OCI-LY3 (cell line): ENCODE measurements around the gene BPIFA1.

Experiments used
- H2AFZ ChIP-seq: fragments of 200-600, 300-600 bp; shearing (Covaris generic); 2 replicates; pipeline ENCODE4 v1.6.0; 2014; ENCODE audit warnings: antibody characterized with exemption, low read depth, low read length
- H3K27ac ChIP-seq: fragments of 200-600, 300-600 bp; sonication (generic); 2 replicates; pipeline ENCODE4 v1.5.1; 2014; ENCODE audit warnings: mild to moderate bottlenecking, low read length, moderate library complexity, mixed read lengths
- H3K27me3 ChIP-seq: fragments of 200-600, 300-600 bp; sonication (generic); 2 replicates; pipeline ENCODE4 v1.6.1; 2014; ENCODE audit warnings: low read depth, low read length, mixed read lengths
- H3K36me3 ChIP-seq: fragments of 200-600, 300-600 bp; sonication (generic); replicated peaks from 2 replicates; pipeline ENCODE3; 2014; ENCODE audit warnings: low read depth, low read length, mixed read lengths
- H3K4me1 ChIP-seq: fragments of 300-600, 200-600 bp; sonication (generic); 2 replicates; pipeline ENCODE4 v1.6.1; 2014; ENCODE audit warnings: low read length, mixed read lengths
- H3K4me2 ChIP-seq: fragments of 200-600, 300-600 bp; sonication (generic); 2 replicates; pipeline ENCODE4 v1.6.1; 2014; ENCODE audit warnings: low read length, mixed read lengths
- H3K4me3 ChIP-seq: fragments of 300-600, 200-600 bp; sonication (generic); 2 replicates; pipeline ENCODE4 v1.5.1; 2014; ENCODE audit warnings: antibody characterized with exemption, mild to moderate bottlenecking, low read length, moderate library complexity
- H3K79me2 ChIP-seq: fragments of 300-600, 200-600 bp; shearing (Covaris generic); 2 replicates; pipeline ENCODE4 v1.6.1; 2014; ENCODE audit warnings: mild to moderate bottlenecking, low read length, mixed read lengths
- H3K9ac ChIP-seq: fragments of 300-600, 200-600 bp; shearing (Covaris generic); 2 replicates; pipeline ENCODE4 v1.6.0; 2014; ENCODE audit warnings: mild to moderate bottlenecking, low read length, moderate library complexity
- H3K9me3 ChIP-seq: fragments of 200-600, 300-600 bp; shearing (Covaris generic); 2 replicates; pipeline ENCODE4 v1.6.1; 2014; ENCODE audit warnings: low read length, mixed read lengths; ENCODE audit not compliant: insufficient read depth
- H4K20me1 ChIP-seq: fragments of 200-600, 300-600 bp; sonication (generic); 2 replicates; pipeline ENCODE4 v1.6.1; 2016; ENCODE audit warnings: low read length, mixed read lengths; ENCODE audit not compliant: insufficient read depth
- CTCF ChIP-seq: fragments of 200-600, 300-600 bp; sonication (generic); IDR thresholded peaks from 2 replicates; pipeline ENCODE4 v1.5.1; 2014; ENCODE audit warnings: antibody characterized with exemption, low read length, low read depth
- EZH2phosphoT487 ChIP-seq: fragments of 200-600 bp; shearing (Covaris generic); IDR thresholded peaks from 2 replicates; pipeline ENCODE4 v1.6.1; 2018; ENCODE audit warnings: antibody characterized with exemption, mixed run types, low read depth

The BPIFA1 gene

GRCh38 chr20:33277471-33278441, 42.0 kb downstream of the BPIFA1 start:
- Histone ChIP-seq H3K4me3 (no peak overlapping the region), H3K4me2 (no peak overlapping the region), H4K20me1 (no peaks in the 10 kb centered on the region), H3K27ac (no peak overlapping the region), H3K9ac (no peak overlapping the region), H3K4me1 (no peaks in the 10 kb centered on the region), H3K79me2 (no peaks in the 10 kb centered on the region), H2AFZ (no peak overlapping the region), H3K9me3 (no peaks in the 10 kb centered on the region), H3K27me3 (peaks cover 26% of the 10 kb centered on the region), H3K36me3 (no peaks in the 10 kb centered on the region)
- TF ChIP-seq EZH2phosphoT487 (no peak), CTCF (no peak)

GRCh38 chr20:33278700-33279099, 42.9 kb downstream of the BPIFA1 start:
- TF ChIP-seq EZH2phosphoT487 (no peak), CTCF (no peak)
- Histone ChIP-seq H3K4me2 (no peak overlapping the region), H3K9me3 (no peaks in the 10 kb centered on the region), H4K20me1 (no peaks in the 10 kb centered on the region), H3K27me3 (peaks cover 26% of the 10 kb centered on the region), H3K9ac (no peak overlapping the region), H2AFZ (no peak overlapping the region), H3K27ac (no peak overlapping the region), H3K4me3 (no peak overlapping the region), H3K4me1 (no peaks in the 10 kb centered on the region), H3K79me2 (no peaks in the 10 kb centered on the region), H3K36me3 (no peaks in the 10 kb centered on the region)

GRCh38 chr20:33279261-33279910, 43.6 kb downstream of the BPIFA1 start:
- TF ChIP-seq EZH2phosphoT487, result no peak
- TF ChIP-seq CTCF, result no peak
- H3K79me2 ChIP-seq, result no peaks in the 10 kb centered on the region
- no peaks in the 10 kb centered on the region for H3K4me1 ChIP-seq
- H3K27me3 ChIP-seq, result peaks cover 27% of the 10 kb centered on the region
- no peaks in the 10 kb centered on the region for H3K9me3 ChIP-seq
- H3K9ac ChIP-seq, result no peak overlapping the region
- no peak overlapping the region for H3K4me3 ChIP-seq
- H4K20me1 ChIP-seq, result no peaks in the 10 kb centered on the region
- H3K36me3 ChIP-seq, result no peaks in the 10 kb centered on the region
- no peak overlapping the region for H2AFZ ChIP-seq
- H3K4me2 ChIP-seq, result no peak overlapping the region
- H3K27ac ChIP-seq, result no peak overlapping the region

GRCh38 chr20:33280000-33280680, 44.3 kb downstream of the BPIFA1 start:
- Histone ChIP-seq H3K27me3 (peaks cover 34% of the 10 kb centered on the region), H3K4me1 (no peaks in the 10 kb centered on the region)

More at GRCh38 chr20:33280000-33280680, 44.3 kb downstream of the BPIFA1 start:
- H3K4me2 ChIP-seq, result no peak overlapping the region
- no peak overlapping the region for H2AFZ ChIP-seq
- no peak overlapping the region for H3K27ac ChIP-seq
- H3K9ac ChIP-seq, result no peak overlapping the region
- H3K79me2 ChIP-seq, result no peaks in the 10 kb centered on the region
- H4K20me1 ChIP-seq, result no peaks in the 10 kb centered on the region
- no peak for TF ChIP-seq EZH2phosphoT487
- TF ChIP-seq CTCF, result no peak
- H3K4me3 ChIP-seq, result no peak overlapping the region
- H3K9me3 ChIP-seq, result no peaks in the 10 kb centered on the region
- no peaks in the 10 kb centered on the region for H3K36me3 ChIP-seq
